Uterus (tissue), 2 donors: ENCODE results near the gene DGUOK.

ENCODE experiments used
- CTCF ChIP-seq, 4 experiments: fragments of 200-600 bp in 2 of 4; fragments of 450-650 bp in 2 of 4; sonication (generic) in 2 of 4; IDR thresholded peaks; one replicate each; pipeline ENCODE4 v1.5.1; 2016 to 2019; ENCODE audit warnings: antibody characterized with exemption in 4 of 4, mild to moderate bottlenecking in 2 of 4, moderate library complexity in 1 of 4
- POLR2A ChIP-seq, 2 donors: fragments of 450-650 bp; IDR thresholded peaks; one replicate each; pipeline ENCODE4 v1.6.1; 2016; ENCODE audit warnings: antibody characterized with exemption in 2 of 2, mild to moderate bottlenecking in 1 of 2, moderate library complexity in 1 of 2

- TF ChIP-seq POLR2A (IDR thresholded peaks at IDR 0.05) (no peak), CTCF (IDR thresholded peaks at IDR 0.05) (no peak)
Observed at GRCh38 chr2:73946215-73946614, 19.5 kb downstream of the DGUOK start.
